Activated naive CD4-positive, alpha-beta T cell treated with anti-CD3 and anti-CD28 coated beads, Interleukin-2, amount 50 U/mL, for 16 hours (primary cell): ENCODE data around the gene PCDH1.
"Not testable (repeated sequence)": the region's sequence is repeated elsewhere in the genome, so short reads cannot be mapped to it uniquely, and the experiment has no call there.

Experiments used
- DNase-seq: peaks from one replicate; pipeline ENCODE4 v3.0.0-alpha.2; 2020

Gene PCDH1

GRCh38 chr5:141897425-141897824, 19.2 kb upstream of the PCDH1 start:
- DNase-seq = no peak

- not testable (repeated sequence) for DNase-seq
Measured at GRCh38 chr5:141890429-141890828, 12.2 kb upstream of the PCDH1 start.

GRCh38 chr5:141889282-141889871, 11.2 kb upstream of the PCDH1 start:
- no peak for DNase-seq

GRCh38 chr5:141883892-141884318, 5.7 kb upstream of the PCDH1 start:
- DNase-seq = no peak

GRCh38 chr5:141883184-141883891, 5.1 kb upstream of the PCDH1 start:
- no peak for DNase-seq

- DNase-seq = no peak
Measured at GRCh38 chr5:141882594-141883183, 4.5 kb upstream of the PCDH1 start.

GRCh38 chr5:141881886-141882285, 3.7 kb upstream of the PCDH1 start:
- no peak for DNase-seq

- DNase-seq = no peak
Measured at GRCh38 chr5:141880961-141881801, 3.0 kb upstream of the PCDH1 start.

- DNase-seq = no peak
Measured at GRCh38 chr5:141879941-141880738, 1.9 kb upstream of the PCDH1 start.

- DNase-seq = no peak
Measured at GRCh38 chr5:141879426-141879759, 1.2 kb upstream of the PCDH1 start.

GRCh38 chr5:141878711-141879425, 658 bp upstream of the PCDH1 start:
- peak; percentile 85 for DNase-seq

GRCh38 chr5:141877356-141878185, 639 bp downstream of the PCDH1 start:
- peak; percentile 42 for DNase-seq

GRCh38 chr5:141876628-141877355, 1.4 kb downstream of the PCDH1 start:
- no peak for DNase-seq

- DNase-seq = no peak
Measured at GRCh38 chr5:141875795-141876627, 2.2 kb downstream of the PCDH1 start.

GRCh38 chr5:141875022-141875740, 3.0 kb downstream of the PCDH1 start:
- no peak for DNase-seq

- DNase-seq = no peak
Measured at GRCh38 chr5:141874262-141874964, 3.8 kb downstream of the PCDH1 start.

GRCh38 chr5:141873933-141874261, 4.3 kb downstream of the PCDH1 start:
- no peak for DNase-seq
